HG03097 (cell line): ENCODE results near the gene NEB.
"Not testable (repeated sequence)": the region's sequence is repeated elsewhere in the genome, so short reads cannot be mapped to it uniquely, and the experiment has no call there.

Experiments
- ATAC-seq: cut with Tn5 transposase; IDR thresholded peaks from one replicate; pipeline ENCODE4 v1.9.1; 2021; ENCODE audit not compliant: unreplicated experiment, low FRiP score

Gene NEB

DNA sequence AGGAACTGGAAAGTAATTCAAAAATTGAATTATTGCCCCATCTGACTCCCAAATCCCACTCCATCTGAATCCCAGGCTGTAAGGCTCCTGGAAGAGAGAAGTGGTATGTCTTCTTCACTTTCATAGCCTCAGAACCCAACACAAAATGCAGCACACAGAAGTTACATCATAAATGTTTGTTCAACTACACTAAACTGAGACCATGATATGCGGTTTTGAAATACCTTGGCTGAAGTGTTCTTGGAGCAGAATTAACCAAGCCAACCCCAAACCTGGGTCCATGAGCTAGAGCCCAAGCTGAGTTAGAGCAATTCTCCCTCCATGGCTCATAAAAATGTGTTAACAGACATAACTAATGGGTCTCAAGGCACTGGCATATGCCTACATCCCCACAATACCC lies 23.3 kb downstream of the NEB start:
- ATAC-seq, result no peak

DNA sequence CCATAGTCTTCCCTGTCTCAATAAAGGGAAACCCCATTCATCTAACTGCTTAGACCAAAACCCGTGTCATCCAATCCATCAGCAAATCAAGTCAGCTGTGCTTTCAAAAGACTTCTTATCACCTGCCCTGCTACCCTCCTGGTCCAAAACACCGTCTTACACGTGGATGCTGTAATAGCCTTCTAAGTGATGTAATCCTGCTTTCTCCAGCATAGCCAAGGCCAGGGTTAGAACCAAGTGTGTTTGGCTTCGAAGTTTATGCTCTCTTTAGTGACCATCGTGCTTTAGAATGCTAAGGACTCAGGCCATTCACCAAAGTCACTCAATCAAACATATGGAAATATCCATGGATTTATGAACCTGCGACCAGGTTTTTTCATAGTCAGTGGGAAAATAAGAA lies 25.5 kb downstream of the NEB start:
- no peak for ATAC-seq

DNA sequence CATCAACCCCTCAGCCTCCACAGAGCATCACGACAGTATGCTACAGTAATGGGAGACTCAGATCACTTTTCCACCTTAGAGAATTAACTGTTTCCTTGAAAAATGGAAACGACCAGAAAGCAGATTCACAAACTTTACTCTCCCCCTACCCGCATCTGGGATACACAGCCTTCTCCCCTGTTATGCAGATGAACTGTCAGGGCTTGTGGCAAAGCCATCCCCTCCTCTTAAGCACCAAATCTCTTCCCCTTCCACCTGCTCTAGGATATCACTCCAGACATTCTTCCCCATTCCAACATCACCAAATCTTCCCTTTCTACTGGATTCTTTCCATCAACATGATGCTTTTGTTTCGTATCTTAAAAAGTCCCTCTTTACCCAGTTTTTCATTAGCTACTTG lies 26.4 kb downstream of the NEB start:
- no peak for ATAC-seq

DNA sequence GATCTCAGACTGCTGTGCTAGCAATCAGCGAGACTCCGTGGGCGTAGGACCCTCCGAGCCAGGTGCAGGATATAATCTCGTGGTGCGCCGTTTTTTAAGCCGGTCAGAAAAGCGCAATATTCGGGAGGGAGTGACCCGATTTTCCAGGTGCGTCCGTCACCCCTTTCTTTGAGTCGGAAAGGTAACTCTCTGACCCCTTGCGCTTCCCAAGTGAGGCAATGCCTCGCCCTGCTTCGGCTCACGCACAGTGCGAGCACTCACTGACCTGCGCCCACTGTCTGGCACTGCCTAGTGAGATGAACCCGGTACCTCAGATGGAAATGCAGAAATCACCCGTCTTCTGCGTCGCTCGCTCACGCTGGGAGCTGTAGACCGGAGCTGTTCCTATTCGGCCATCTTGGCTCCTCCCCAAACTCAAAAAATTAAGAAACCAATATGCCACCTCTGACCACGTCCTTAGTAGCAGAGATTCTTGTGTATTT lies 29.8 kb downstream of the NEB start:
- ATAC-seq, result not testable (repeated sequence)

DNA sequence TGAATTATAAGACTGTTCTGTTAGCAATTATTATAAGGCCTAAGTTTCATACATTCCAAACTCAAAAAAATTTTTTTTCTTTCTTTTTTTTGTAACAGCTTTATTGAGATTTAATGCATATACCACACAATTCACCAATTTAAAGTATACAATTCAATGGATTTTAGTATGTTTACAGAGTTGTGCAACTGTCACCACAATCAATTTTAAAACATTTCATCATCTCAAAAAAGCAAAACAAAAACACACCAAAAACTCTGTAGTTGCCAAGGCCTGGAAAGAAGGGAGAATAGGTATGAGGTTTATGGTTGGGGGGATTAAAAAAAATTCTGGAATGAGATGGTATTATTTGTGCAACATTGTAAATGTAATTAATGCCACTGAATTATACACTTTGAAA lies 36.1 kb downstream of the NEB start:
- not testable (repeated sequence) for ATAC-seq

DNA sequence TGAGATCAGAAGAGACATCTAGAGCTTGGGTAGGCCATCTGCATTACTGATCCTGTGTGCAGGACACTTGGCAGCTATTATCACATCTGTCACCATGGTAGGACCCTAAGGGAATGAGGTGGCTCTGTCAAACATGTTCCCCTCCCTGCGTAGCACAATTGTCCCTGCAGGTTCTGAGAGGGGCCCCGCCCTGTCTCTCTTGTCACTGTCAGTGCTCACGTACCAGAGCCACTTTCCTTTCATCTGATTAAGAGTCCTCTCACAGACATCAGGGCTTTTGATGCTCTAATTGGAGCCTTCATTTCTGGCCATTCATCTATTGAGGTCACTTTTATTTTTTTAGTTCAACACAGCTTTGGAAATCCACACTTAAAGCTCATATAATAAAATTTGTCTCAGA lies 38.5 kb downstream of the NEB start:
- no peak for ATAC-seq

DNA sequence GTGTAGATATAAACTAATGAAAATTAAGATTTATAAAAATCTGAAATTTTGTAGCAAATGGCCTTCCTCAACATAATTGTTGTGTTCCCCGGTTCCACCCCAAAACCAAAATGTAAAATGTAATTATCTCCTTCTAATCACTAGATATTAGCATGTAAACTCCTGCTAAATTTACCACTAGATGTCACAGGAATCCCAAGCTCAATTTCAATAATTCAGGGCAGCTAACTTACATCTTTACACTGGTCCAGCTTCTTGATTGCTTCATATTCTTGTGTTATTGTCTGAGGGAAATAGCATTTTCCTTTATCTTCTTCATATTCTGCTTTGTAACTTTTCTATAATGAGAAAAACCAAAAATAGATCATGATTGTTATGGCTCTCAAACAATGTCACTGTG lies 42.6 kb downstream of the NEB start:
- ATAC-seq, result no peak

DNA sequence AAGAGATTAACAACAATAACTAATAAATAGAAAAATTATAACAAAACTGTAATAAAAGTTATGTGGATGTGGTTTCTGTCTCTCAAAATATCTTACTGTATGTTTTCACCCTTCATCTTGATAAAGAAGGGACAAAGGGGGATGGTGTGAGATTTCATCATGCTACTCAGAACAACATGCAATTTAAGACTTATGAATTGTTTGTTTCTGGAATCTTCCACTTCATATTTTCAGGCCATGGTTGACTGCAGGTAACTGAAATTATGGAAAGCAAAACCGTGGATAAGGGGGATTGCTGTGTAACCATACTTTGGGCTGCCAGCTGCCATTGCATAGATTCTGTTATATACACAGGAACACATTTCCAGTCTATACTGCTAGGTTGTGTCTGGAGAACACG lies 45.6 kb downstream of the NEB start:
- ATAC-seq, result no peak

DNA sequence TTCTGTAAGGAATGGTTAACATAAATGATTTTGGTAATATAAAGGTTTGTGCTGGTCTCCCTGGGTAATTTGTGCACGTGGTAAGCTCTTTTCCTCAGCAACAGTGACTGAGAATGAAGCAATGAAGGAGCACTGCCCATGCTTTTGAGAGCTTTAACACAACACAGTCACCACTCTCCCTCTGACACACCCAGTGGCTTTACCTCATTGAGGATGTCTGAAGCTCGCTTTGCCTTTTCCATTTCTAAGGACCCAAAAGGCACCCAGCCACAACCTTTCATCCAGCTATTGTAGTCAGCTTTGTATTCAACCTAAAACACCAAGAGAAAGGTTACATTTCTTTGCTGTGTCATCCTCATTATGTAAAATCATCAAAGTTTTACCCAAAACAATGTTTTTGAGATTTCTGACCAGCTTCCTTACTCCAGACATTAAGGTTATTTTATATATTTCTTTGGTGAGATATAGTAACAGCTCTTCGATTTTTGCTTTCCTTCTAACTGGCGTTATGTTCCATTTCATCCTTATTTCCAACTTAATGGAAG lies 51.7 kb downstream of the NEB start:
- no peak for ATAC-seq

DNA sequence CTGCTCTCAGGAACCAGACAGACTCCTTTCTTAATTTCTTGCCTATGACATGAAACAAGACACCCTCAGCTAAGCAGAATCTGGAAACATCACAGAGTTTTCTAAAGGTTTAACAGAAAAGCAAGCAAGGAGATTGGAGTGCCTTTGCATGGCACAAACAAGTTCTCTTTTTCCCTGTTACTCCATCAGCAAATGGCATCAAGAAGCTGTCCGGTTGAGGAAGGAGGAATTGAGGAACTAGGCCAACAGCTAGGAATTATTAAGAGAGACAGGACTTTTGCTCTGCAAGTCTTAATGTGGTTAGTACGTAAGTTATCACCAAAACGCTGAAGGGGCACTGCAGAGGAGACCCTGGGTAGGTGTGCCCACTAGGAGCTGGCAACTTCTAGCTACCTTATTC lies 53.2 kb downstream of the NEB start:
- ATAC-seq, result no peak

DNA sequence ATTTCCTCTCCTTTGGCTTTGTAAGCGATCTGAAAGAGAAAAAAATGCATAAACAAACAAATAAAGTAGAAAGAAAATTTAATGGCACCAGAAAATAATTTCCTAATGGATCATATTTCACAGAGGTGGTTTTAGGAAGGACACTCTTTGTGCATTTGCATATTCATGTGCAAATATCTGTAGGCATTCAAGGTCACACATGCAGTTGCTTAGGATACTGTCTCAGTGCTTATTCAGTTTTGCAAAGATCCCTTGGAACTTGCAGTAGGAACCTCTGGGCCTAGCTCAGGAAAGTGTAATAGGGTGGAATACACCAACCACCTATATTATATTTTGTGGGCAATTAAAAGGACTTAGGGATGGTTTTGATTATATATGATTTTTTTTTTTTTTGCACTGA lies 54.3 kb downstream of the NEB start:
- no peak for ATAC-seq

DNA sequence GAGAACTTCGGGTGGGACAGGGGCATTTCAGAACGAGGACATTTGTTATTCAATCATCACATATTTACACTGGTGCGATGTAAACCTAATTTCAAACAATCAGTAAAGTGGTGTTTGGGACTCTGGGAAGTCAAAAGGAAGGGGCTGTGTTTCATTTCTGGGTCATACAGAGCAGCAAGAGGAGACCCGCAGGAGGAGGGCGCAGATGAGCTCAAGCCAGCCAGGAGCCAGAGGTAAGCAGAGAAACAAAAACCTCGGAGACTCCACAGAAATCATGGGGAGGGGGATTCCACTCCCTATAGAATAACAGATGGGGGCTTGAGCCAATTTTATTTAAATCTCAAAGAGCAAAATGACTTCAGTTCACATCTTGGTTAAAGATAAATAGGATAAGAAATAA lies 55.4 kb downstream of the NEB start:
- ATAC-seq, result no peak

DNA sequence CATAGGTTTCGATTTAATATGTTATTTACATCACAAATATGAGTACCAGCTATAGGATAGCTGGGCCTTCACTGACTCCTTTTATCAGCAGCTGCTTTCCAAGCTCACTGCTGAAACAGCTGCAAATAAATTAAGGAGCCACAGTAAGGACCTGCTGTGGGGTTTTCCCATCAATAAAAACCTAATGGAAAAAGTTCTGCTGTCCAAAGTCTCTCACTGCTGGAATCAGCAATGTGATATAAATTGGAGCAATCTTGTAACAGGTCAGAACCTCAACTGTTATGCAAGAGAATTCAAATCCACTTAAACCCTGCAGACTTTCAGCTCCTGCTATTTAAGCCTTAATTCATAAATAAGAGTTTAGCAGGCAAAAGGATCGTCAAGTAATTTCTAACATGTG lies 61.3 kb downstream of the NEB start:
- no peak for ATAC-seq

DNA sequence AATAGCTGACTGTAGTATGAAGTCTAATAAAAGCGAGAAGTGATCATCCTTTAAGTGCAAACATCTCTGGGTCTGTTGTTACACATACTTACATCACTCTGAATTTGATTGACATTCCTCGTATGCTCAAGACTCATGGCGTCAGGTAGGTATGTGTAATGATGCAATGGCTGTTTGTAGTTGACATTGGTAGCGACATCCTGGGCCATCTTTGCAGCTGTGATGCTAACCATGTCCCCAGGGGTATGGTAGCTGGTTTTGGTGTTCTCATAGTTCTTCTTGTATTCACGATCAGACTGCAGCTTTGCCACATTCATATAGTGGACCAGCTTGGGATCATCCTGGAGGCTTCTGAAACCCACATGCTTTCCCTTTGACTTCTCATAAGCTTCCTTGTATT lies 62.0 kb downstream of the NEB start:
- no peak for ATAC-seq

DNA sequence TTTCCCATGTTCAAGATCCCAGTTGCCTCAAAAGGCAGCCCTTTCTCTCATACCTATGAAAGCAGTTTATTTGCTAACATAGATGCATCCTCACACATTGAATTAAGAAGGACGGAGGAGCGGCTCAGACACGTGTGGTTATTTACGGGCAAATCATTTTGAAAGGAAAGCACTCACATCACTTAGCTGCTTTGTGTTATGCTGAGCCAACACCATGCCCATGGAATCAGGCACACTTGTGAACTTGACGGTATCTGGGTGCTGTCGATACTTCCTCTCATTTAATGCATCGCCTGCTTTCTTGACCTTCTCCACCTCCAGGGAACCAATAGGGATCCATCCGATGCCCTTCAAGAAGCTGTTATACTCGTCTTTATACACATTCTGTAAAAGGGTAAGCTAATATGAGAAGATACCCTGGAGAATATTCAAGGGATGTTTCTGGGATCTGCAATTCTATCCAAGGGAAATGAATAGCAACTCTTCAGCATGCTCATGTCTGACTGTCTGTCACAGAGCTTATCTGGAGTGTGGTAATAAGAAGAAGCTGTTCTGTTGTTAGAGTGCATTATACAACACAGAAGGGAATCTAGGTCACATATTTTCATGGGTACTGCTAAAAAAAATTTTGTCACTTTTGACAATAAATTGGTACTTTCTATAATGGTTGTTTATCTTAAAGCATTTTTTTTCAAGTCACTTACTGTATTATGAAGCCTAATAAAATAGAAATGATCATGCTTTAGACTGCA lies 63.3 kb downstream of the NEB start:
- no peak for ATAC-seq

DNA sequence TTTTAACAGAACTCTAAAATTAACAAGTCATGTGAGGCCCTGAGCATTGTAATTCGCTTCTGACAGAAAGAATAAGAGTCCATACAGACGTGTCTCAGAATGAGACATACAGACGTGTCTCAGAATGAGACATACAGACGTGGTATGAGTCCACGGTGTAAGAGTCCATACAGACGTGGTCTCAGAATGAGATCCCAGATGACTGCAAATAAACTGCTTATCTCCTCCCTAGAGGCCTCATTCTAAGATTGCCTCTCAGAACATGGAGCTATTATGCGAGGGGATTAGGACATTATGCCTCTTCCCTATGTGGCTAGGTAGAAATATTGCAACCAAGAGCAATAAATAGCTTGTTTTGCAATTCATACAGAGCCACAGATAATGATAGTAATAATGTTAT lies 63.9 kb downstream of the NEB start:
- ATAC-seq, result no peak

DNA sequence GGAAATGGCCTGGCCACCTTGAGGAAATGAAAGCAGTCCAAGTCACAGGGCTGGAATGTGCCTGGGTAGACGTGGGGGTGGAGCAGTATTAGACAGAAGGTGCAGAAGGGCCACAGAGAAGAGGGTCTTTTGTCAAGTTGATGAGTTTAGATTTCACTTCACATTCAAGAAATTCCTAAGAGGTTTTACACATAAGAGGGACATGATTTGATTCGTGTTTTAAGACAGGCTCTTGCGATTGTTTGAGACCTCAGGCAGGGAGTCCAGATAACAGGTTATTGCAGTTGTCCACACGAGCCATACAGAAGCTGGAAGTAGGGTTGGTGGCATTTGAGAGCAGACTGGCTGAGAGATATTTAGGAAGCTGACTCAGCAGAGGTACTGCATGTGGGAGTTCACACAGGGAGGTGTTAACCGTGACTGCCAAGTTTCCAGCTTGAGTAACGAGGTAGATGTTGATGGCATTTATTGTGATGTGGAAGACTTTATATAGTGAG lies 64.6 kb downstream of the NEB start:
- ATAC-seq, result no peak

DNA sequence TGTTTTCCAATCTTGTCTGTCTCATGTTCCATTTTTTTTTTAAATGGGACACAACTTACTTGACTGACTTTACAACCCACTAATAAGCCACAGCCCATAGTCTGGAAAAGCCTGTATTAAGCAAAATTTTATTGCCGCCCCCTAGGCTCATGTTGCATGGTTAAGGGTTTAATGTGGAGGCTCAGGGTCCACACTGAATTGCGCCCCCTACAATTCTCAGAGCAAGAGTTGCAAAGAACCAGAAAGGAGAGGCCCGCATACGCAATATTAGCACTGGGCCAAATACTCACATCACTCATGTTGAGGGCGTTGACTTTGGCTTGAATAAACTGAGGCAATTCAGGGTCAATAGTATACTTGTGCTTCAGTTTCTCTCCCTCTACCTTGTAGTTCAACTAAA lies 65.5 kb downstream of the NEB start:
- ATAC-seq, result no peak

DNA sequence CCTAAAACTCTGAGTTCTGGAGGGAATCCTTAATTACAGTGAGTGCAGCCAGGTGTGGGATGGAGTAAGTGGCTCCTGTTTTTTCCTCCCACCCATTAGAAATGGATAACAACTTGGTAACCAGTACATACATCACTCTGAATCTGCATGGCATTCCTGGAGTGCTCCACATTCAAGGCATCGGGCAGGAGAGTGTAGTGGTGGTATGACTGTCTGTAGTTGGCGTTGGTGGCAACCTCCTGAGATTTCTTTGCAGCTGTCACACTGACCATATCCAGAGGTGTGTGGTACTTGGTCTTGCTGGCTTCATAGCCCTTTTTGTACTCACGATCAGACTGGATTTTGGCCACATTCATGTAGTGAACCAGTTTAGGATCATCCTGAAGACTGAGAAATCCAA lies 68.3 kb downstream of the NEB start:
- no peak for ATAC-seq

DNA sequence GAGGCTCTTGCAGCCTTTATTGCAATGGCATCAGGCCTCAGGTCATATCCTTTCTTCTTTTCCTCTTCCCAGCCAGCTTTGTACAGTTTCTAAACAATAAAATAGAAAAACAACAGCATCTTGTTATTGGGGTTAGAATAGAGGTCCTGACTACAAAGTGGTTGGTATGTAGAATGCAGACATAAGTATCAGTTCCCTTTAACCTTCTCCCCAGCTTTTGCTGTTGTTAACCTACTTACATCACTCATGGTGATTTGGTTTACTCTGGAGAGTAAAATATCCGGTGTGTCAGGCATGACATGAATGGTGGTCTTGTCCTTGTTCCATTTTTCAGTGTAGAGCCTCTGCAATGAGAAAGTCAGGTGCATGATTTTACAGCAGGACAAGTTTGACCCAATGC lies 69.8 kb downstream of the NEB start:
- no peak for ATAC-seq

DNA sequence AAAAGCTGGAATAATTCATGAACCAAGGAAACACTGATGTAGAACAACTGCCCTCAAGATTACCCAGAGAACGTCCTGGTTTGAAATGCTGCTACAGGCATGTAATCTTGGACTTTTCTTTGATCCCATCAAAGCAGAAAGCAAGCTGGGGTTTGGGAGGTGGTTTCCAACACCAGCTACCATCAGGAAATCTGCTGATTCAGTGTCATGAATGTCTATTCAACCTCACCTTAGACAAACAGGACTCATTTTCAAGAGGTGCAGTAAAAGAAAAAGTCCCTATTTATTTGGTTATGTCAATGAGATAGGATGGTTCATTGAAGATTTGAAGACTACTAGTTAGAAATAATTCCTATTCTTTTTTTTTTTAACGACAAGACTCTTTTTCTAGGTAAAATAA lies 72.7 kb downstream of the NEB start:
- ATAC-seq, result no peak

DNA sequence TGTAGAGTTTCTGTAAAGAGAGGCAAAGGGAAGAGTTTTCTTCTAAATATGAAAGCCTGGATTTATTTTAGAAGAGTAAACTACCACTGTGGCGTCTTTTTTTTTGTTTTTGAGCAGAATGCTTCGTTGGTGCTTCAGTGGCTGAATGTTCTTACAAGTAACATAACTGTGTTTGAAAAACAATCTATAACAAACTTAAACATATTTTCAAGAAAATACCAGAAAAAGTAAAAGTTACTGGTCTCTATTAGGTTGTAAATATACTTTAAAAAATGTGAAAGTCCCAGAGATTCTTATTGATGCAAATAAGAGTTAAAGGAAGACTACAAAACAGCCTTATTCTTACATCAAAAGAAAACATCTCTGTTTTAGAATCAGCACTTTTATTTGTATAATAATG lies 76.2 kb downstream of the NEB start:
- no peak for ATAC-seq
